PC-9 (cell line): Measurements from ENCODE around the gene SLC38A3.

Experiments used
- EZH2 ChIP-seq: fragments of 200-600 bp; sonication (generic); IDR thresholded peaks from 2 replicates; pipeline ENCODE4 v1.8.0; 2017; ENCODE audit warnings: antibody characterized with exemption, low read depth
- TF ChIP-seq, protein P1 (sequence below): fragments of 200-600 bp; sonication (generic); conservative IDR thresholded peaks from 2 replicates; pipeline ENCODE4 v1.6.1; 2017; ENCODE audit warnings: mixed run types, antibody characterized with exemption, mild to moderate bottlenecking, moderate library complexity

DNA sequence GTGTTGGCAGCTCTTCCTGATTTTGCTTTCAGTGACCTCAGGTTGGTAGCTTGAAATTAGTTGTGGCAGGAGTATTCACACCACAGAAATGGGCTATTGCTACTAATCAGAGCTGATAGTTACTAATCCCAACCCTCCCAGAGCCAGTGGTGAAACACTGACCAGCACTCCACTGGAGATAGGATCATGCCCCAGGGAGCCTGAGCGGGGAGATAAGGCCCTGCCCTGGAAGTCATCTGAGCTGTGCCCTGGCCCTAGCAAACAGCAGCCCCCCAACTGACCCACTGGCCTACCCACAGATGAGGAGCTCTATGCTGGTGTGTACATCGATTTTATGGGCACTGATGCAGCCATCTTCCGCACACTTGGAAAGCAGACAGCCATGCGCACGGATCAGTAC, 23.1 kb upstream of the SLC38A3 start:
- TF ChIP-seq, protein P1, sequence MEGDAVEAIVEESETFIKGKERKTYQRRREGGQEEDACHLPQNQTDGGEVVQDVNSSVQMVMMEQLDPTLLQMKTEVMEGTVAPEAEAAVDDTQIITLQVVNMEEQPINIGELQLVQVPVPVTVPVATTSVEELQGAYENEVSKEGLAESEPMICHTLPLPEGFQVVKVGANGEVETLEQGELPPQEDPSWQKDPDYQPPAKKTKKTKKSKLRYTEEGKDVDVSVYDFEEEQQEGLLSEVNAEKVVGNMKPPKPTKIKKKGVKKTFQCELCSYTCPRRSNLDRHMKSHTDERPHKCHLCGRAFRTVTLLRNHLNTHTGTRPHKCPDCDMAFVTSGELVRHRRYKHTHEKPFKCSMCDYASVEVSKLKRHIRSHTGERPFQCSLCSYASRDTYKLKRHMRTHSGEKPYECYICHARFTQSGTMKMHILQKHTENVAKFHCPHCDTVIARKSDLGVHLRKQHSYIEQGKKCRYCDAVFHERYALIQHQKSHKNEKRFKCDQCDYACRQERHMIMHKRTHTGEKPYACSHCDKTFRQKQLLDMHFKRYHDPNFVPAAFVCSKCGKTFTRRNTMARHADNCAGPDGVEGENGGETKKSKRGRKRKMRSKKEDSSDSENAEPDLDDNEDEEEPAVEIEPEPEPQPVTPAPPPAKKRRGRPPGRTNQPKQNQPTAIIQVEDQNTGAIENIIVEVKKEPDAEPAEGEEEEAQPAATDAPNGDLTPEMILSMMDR, result no peak
- no peak for TF ChIP-seq EZH2
